ENCODE results near the gene MEIKIN.

The MEIKIN gene

GRCh38 chr5:131769961-131770360 lies 175.5 kb downstream of the MEIKIN start:
- no peak for DNase-seq (ENCODE audit: low spot score)

DNA sequence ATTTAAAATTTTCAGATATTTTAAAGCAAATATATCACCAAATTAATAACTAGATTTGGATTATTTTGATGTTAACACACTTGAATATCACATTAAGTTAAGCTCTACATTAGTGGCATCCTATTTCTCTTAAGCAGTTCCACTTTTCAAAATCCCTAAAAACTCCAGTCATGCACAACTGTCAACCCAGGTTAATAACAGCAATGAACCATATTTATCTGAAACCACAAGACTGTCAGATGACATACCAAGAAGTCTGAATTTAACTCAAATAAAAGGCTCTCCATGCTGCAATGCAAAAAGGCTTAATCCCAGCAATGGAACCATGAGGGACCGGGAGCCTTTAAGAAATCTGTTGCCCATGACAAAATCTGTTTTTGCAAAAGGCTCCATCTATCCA lies 176.1 kb downstream of the MEIKIN start:
- no peak for DNase-seq (ENCODE audit: low spot score)

DNA sequence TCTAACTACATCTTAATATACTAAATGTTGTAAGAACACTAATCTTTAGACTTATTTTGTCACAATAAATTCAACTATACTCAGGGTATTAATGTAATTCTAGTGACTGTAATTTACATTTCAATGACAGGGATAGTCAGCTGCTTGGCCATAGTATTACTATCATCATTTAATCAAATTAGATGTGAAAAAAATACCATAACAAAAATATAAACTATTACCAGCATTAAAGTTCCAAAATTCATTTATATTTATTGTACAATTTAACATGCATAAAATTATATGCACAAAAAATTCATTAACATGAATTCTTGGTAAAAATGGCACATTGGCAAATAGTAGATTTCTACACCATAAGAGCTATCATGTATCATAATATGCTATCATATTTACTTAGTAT lies 177.6 kb downstream of the MEIKIN start:
- DNase-seq (ENCODE audit: low spot score) = no peak

DNA sequence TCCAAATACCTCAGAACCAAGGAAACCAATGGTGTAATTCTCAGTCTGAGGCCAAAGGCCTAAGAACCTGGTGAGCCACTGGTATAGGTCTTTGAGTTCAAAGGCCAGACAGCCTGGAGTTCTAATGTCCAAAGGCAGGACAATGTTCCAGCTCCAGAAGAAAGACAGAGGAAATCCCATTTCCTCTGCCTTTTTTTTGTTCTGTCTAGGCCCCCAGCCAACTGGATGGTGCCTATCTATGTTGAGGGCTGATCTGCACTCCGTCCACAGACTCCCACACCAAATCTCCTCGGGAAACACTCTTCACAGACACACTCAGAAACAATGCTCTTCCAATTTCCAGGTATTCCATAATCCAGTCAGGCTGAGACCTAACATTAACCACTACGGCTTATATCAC lies 178.8 kb downstream of the MEIKIN start:
- DNase-seq (ENCODE audit: low spot score) = no peak

DNA sequence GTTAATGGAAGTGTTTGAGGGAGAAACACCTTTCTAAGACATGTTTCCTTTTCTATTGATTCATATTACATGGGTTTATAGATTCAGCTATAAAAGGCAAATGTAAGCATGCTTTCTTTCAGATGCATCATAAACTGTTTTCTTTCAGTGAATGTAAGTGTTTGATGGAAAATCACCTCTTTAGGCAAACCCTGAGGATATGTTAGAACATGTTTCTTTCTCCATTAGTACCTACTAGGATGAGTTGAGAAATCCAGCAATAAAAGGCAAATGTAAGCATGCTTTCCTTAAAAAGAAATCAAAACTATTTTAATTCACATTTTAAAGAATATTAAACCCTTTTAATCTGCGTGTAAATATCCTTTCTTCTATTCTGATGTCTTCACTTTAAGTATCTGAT lies 180.2 kb downstream of the MEIKIN start:
- DNase-seq (ENCODE audit: low spot score) = no peak

- no peak for DNase-seq (ENCODE audit: low spot score)
Observed at GRCh38 chr5:131763968-131764367, 181.5 kb downstream of the MEIKIN start.

DNA sequence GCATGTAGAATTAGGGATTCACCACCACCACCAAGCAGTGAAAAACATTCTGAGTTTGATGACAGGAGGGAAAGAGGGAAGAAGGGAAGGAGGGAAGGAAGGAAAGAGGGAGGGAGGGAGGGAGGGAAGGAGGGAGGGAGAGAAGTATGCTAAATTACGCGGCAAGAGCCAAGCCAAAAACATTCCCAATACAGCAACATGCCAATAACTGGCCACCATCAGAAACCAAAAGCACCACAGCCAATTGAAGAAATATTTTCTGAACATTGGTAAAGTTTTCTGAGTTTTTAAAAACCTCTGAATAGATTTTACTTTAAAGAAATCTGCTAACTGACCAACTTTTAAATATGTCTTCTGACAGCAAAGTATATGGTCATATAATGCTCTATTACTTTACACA lies 184.7 kb downstream of the MEIKIN start:
- DNase-seq (ENCODE audit: low spot score) = no peak

DNA sequence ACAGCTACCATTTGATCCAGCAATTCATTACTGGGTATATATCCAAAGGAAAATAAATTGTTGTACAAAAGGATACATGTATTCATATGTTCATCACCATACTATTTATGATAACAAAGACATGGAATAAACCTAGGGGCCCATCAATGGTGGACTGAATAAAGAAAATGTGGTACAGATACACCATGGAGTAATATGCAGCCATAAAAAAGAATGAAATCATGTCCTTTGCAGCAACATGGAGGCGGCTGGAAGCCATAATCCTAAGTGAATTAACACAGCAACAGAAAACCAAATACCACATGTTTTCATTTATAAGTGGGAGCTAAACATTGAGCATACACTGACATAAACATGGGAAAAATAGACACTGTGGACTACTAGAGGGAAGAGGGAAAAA lies 185.8 kb downstream of the MEIKIN start:
- no peak for DNase-seq (ENCODE audit: low spot score)

DNA sequence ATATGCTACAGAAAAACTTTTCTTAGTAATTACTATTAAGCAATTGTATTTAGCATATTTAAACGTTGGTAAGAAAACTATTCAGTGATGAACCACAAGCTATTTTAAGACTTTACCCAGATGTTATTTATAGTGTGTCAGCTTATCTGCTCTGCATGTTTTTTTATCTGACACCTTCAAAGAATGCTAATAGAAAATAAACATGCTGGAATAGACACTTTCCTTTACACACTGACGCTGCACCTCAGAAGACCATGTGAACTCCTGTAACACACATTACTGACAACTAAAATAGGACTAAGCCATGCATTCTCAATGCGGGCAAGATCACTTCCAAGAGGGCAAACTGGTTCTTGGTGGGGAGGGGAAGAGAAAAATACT lies 187.0 kb downstream of the MEIKIN start:
- no peak for DNase-seq (ENCODE audit: low spot score)

GRCh38 chr5:131757830-131758519 lies 187.5 kb downstream of the MEIKIN start:
- DNase-seq (ENCODE audit: low spot score) = no peak
